ENCODE data around the gene UBN1.
"Not testable (repeated sequence)": the region's sequence is repeated elsewhere in the genome, so short reads cannot be mapped to it uniquely, and the experiment has no call there.

UBN1 gene

GRCh38 chr16:4888428-4889135 lies 41.3 kb downstream of the UBN1 start:
- no peak for DNase-seq (ENCODE audit: low read depth)

GRCh38 chr16:4890026-4890425 lies 42.7 kb downstream of the UBN1 start:
- DNase-seq (ENCODE audit: low read depth), result no peak

DNA sequence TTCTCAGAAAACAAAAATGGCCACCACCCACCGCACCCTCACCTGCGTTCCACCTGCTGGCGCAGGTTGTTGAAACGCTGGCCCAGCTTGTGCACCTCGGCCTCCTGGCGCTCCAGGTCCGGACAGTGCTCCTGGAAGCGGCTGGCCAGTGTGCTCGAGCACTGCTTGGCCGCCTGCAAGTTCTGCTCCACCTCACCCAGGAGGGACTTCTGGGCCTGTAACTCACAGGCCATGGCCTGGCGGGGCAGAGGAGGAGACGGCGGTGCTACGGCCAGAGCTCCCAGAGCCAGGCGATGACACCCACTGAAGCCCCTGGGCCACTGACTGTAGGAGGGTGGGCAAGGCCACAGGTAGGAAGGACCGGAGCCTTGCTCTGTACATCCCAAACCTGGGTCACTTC lies 43.4 kb downstream of the UBN1 start:
- no peak for DNase-seq (ENCODE audit: low read depth)

DNA sequence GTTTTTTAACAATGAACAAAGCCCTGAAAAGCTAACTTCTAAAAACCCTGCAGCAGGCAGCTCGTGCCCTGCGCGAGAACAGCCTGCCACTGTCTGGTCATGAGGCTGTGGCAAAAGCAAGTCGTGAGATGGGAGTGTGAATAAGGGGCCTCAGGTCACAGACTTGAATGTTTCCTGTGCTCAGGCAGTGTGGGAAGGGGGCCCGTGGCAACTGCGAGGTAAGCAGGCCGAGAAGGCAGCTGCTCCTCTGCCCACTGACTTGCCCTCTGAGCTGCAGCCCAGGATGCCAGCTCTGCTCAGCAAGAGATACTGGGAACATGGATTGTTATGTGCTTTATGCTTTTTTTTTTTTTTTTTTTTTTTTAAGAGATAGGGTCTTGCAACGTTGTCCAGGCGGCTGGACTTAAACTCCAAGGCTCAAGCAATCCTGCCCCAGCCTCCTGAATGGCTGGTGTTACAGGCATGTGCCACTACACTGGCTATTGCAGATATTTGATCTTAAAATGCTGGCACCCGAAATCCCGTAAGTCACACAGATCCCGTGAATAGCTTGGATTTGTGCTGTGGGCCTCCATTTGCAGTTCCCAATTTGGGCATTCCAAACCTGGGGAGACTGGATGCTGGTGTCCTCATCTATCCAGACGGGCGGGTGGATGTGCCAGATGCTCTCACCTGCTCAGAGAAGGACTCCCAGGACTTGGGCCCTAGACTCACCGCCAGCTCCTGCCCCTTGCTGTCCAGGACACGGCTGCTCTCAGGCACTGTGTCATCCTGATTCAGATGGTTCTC lies 44.0 kb downstream of the UBN1 start:
- no peak for DNase-seq (ENCODE audit: low read depth)

GRCh38 chr16:4891886-4892216 lies 44.6 kb downstream of the UBN1 start:
- no peak for DNase-seq (ENCODE audit: low read depth)

DNA sequence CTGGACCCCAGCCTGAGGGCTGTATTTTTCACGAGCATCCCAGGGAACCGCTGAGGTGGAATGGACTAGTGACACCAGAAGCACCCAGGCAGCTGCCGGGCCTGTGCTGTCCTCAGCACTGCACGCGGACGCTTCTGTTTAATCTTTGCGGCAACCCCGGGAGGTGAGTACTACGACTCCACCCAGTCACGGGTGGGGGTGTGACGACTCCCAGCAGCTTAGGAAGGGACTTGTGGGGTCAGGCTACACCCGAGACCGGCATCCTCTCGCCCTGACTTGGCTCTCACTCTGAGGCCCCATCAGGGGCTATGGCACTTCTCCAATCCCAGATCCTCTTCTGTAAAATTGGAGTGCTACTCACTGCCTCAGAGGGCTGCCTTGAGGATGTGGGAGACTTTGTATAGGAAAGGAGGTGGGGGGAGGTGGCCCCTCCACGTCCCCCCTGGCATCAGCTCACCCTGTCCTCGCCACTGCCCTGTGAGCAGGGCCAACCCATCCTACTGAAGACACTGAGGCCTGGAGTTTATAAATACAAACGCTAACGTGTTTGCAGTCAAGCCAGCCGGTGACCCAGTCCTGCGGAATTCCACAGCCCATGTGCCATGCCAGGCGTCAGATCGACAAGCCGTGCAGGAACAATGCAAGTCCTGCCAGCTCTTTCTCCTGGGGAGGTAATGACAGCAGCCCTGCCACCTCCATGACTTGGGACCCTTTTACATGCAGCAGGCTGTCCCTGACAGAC lies 45.3 kb downstream of the UBN1 start:
- no peak for DNase-seq (ENCODE audit: low read depth)

DNA sequence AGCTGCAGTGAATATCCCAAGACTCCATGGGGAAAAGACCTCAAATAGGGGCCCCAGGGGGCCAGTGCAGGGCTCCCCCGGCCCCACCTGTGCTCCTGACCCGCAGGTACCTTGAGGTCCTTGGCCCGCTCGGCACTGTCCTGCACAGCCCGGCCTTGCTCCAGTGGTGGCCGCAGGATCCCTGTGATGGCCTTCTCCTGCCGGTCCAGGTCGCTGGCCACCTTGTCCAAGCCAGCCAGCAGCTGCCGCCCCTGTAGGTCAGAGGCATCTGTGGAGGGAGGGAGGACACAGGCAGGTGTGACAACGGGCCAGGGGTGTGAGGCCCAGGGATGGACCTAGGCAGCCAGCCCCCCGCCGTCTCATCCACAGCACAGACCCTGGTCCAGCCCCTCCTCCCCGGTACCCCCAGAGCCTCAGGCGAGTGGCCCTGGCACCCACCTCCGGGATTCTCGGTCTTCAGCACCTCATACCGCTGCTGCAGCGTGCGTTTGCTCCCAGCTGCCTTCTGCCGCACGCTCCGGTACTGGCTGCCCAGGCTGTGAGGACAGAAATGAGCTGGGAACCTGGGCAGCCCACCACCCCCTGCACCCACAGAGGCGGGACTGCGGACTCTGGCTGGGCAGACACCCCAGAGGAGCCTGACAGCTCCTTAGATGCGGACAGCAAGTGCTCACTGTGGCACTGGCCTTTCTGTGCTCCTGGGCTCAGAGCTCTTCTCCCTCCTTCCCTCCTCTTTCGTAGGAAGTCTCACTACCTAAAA lies 46.0 kb downstream of the UBN1 start:
- DNase-seq (ENCODE audit: low read depth), result no peak

- no peak for DNase-seq (ENCODE audit: low read depth)
Observed at GRCh38 chr16:4894276-4895150, 47.2 kb downstream of the UBN1 start.

DNA sequence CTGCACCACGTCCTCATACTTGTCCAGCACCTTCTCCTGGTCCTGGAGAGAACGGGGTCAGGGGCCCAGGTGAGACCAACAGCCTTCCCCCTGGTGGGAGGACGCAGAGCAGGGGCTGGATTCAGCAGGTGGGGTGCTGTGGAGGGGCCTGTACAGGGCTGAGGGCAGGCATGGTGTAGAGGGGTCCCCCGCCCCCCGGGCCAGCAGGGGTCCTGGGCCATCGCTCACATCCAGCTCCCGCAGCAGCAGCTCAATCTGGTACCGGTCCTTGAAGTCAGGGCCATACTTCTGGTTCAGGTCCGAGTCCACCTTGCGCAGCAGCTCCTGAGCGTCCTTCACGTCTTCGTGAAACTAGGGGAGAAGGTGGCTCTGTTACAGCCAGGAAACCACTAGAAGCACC lies 48.1 kb downstream of the UBN1 start:
- DNase-seq (ENCODE audit: low read depth), result no peak

- not testable (repeated sequence) for DNase-seq (ENCODE audit: low read depth)
Observed at GRCh38 chr16:4896761-4897160, 49.5 kb downstream of the UBN1 start.

DNA sequence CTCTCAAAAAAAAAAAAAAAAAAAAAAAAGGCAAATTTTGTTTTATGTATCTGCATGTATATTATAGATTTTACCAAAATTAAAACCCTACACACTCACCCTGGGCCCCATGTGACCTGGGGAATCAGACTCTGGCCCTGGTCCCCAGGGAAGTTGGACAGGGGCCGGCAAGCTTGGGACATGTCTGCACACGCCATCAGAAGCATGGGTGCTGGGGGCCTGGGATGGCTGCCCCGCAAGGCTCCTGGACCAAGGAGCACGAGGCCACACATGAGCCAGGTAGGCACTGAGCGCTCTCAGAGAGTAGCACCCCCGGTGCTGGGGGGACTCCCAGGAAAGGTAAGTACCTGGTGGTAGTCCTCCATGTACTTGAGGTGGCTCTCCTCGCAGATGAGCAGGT lies 50.0 kb downstream of the UBN1 start:
- DNase-seq (ENCODE audit: low read depth), result no peak

GRCh38 chr16:4898811-4899473 lies 51.7 kb downstream of the UBN1 start:
- DNase-seq (ENCODE audit: low read depth), result no peak

DNA sequence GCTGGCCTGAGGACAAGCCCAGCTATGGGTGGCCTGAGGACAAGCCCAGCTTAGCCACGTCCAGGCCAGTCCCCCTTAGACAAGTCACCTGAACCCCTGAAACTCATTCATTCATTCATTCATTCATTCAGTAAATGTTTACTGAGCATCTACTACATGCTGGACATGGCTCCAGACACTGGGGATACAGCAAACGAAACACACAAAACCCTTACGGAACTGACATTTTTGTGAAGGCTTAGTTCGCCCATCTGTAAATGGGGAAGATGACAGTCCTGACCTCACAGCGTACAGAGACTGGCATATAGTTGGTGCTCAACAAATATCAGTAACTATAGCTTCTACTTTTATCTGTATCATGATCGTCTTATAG lies 52.2 kb downstream of the UBN1 start:
- no peak for DNase-seq (ENCODE audit: low read depth)

- DNase-seq (ENCODE audit: low read depth), result no peak
Observed at GRCh38 chr16:4900036-4900435, 52.8 kb downstream of the UBN1 start.

DNA sequence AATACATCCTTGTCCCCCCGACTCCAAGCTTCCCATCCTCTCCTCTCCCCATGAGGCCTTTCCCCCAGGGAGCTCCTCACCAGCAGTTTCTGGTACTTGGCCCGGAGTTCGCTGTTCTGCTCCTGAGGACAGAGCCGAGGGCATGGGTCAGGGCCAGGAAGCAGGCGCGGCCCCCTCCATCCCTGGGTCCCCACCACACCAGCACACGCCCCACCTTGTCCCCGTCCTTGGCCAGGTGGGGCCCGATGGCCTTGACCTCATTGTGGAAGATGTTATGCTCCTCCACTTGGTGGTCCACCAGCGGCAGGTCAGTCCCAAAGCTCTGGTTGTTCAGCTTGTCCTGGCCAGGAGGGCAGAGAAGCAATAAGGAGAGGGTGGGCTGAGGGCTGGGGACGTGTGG lies 53.5 kb downstream of the UBN1 start:
- no peak for DNase-seq (ENCODE audit: low read depth)

DNA sequence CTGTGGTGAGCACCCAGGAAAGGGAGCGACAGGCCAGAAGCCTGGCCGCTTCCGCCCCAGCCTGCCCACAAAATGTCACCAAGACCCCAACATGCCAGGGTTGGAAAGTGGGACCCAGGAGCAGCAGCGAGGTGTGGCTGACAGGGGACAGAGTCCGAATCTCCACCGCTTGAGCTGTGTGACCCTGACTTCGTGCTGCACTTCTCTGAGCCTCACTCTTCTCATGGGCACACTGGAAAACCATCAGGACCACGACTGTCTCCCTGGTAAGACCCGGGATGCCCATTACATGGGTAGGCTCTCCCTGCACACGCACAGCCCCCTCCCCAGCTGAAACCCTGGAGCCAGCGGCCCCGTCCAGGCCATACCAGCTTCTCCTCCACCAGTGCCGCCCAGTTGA lies 54.8 kb downstream of the UBN1 start:
- DNase-seq (ENCODE audit: low read depth), result no peak

DNA sequence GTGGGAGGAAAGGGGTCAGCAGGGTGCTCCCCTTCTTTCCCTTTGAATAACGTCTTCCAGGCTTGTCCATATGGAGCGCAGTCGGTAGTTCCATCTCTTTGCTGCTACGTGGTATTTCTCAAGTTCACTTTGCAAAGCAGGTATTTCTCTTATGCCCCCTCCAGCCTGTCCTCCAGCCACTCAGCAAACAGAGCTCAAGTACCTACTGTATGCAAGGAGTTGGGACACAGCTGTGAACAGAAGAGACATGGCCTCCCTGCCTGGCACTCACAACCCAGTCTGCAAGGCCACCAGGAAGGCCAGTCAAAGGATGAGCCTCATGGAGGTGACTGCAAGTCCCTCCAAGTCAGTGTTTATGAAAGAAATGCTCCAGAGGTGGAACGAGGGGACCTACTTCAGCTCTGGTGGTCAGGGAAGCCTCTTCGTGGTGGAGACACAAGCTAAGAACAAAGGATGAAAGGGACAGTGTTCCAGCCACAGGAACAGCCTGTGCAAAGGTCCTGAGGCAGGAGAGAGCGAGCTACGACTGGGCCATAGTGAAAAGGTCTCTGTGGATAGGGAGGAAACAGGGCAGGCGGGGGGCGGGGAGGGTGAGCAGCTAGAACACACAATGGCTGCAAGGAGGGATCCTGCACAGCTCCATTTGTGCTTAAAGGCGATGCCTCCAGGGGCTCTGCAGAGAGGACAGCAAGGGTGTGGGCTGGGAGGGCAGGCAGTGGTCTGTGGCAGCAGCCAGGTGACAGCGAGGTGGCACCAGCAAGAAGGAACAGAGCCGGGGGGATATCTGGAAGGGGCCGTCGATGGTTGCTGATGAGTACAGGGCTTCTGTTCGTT lies 57.0 kb downstream of the UBN1 start:
- no peak for DNase-seq (ENCODE audit: low read depth)

GRCh38 chr16:4904942-4905615 lies 57.8 kb downstream of the UBN1 start:
- no peak for DNase-seq (ENCODE audit: low read depth)

DNA sequence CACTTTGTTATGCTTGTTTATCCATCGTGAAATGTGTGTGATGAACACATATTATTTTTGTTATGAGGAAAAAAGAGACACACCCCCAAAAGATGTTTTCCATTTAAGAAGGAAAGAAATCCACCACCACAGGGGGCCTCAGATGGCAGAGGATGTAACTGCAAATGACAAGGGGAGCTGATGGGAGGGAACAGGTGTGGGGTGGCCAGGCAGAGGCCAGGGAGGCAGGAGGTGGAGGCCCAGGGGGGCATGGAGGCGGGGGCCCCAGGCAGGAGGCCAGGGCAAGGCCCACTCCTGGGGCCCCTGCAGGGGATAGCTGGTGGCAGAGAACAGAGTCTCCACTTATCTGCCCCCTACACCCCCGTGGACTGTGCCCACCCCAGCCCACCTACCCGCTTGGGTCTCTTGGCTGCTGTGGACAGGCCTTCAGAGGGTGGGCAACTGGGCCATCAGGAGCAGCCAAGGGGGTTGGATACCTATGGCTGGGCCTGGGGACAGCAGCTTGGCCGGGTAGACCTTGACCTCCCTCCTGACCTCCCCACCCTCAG lies 61.6 kb downstream of the UBN1 start:
- DNase-seq (ENCODE audit: low read depth), result no peak
